ENCODE measurements around the gene DCAF4L1. TPM values are rescaled to one million over a fixed set of nuclear protein-coding genes. Genes with fewer than 3 reads are reported as not detected.

The DCAF4L1 gene
- total RNA-seq, 1 donor from 2014 or later, result 0.09 TPM

DNA sequence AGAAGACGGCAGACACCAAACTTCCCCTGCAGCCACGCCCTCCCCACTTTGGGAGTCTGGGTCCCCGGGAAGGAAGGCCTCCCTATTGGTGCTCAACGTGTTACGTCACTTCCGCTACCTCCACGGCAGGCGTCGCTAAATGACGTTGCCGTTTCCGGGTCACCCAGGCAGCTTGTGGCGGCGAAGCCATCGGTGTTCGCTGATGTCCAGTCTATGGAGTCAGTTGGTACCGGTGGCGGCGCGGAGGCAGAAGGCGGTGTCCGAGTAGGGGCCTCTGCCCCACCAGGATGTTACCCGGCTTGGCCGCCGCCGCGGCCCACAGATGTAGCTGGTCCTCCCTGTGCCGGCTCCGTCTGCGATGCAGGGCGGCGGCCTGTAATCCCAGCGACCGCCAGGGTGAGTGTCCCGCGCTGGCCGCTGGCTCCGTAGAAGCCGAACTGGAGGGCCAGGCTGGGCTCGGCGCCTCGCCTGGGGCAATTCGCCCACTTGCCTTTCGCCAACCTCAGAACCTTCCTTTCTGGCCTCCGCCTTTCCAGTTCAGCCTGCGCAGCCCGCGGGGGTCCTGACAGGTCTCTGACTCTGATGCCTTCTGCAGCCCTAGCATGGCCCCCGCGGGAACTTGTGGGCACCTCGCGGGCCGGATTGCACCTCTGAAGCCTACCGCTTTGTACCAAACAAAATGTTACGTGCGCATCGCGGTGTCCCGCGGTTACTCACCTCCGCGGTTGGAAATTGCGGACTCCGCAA, 9.0 kb downstream of the DCAF4L1 start, which contains the start of gene SLC30A9:
SLC30A9 (plus strand) TSS at position 166 of the 747 bp plus-strand sequence; CDS start at position 288, 122 bp downstream.
- H3K4me3 Mint-ChIP-seq, result peak within 1 kb of the TSS; percentile 100
- DNase-seq (ENCODE audit: low spot score in 2 of 2, unreplicated experiment in 2 of 2), result peak; percentile 78 to 89
- H3K27ac Mint-ChIP-seq, result peak within 1 kb of the TSS; percentile 99
- H3K9me3 Mint-ChIP-seq, result no peaks in the 10 kb centered on the region
- H3K4me1 Mint-ChIP-seq, result peaks cover 27% of the 10 kb centered on the region
- TF ChIP-seq, protein P1, sequence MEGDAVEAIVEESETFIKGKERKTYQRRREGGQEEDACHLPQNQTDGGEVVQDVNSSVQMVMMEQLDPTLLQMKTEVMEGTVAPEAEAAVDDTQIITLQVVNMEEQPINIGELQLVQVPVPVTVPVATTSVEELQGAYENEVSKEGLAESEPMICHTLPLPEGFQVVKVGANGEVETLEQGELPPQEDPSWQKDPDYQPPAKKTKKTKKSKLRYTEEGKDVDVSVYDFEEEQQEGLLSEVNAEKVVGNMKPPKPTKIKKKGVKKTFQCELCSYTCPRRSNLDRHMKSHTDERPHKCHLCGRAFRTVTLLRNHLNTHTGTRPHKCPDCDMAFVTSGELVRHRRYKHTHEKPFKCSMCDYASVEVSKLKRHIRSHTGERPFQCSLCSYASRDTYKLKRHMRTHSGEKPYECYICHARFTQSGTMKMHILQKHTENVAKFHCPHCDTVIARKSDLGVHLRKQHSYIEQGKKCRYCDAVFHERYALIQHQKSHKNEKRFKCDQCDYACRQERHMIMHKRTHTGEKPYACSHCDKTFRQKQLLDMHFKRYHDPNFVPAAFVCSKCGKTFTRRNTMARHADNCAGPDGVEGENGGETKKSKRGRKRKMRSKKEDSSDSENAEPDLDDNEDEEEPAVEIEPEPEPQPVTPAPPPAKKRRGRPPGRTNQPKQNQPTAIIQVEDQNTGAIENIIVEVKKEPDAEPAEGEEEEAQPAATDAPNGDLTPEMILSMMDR (IDR thresholded peaks at IDR 0.05; ENCODE audit: unreplicated experiment), result no peak
- no peaks in the 10 kb centered on the region for H3K27me3 Mint-ChIP-seq (ENCODE audit: low read depth)
- H3K36me3 Mint-ChIP-seq, result peaks cover 3% of the 10 kb centered on the region

DNA sequence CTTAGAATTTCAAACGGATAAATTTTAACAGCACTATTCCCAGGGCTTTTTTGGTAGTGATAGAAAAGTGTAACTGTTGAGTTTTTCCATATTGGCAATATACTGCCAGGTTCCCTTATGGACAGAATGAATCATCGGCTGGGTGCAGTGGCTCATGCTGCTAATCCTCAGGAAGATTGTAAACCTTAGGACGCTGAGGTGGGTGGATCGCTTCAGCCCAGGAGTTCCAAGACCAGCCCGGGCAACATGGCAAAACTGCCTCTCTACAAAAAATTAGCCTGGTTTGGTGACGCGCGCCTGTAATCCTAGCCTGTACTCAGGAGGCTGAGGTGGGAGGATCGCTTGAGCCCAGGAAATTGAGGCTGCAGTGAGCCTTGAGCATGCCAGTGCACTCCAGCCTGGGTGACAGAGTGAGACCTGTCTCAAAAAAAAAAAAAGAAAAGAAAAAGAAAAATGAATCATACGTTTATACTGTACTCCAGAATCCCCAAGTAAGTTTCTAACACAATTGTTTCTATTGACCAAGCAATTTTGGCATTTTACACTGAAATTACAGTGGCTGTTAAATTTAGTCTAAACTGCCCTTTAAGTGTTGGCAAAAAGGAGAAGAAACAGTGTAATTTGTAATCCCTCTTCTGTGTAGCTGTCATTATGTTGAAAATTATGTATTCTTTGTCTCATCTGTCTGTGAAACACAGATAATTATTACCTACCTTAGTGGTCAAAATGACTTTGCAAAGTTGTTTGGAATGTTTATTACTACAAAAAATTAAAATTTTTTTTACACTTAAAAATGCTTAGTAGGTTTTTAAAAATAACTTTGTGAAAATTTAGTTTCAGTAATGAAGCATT, 10.6 kb downstream of the DCAF4L1 start:
- Mint-ChIP-seq H3K36me3 (peaks cover 3% of the 10 kb centered on the region), H3K9me3 (no peaks in the 10 kb centered on the region), H3K27me3 (ENCODE audit: low read depth) (no peaks in the 10 kb centered on the region), H3K4me3 (peak overlapping the region; percentile 100), H3K27ac (no peak overlapping the region), H3K4me1 (peaks cover 27% of the 10 kb centered on the region)
- DNase-seq (ENCODE audit: low spot score in 2 of 2, unreplicated experiment in 2 of 2), result no peak
- TF ChIP-seq, protein P1 (IDR thresholded peaks at IDR 0.05; ENCODE audit: unreplicated experiment), result no peak

DNA sequence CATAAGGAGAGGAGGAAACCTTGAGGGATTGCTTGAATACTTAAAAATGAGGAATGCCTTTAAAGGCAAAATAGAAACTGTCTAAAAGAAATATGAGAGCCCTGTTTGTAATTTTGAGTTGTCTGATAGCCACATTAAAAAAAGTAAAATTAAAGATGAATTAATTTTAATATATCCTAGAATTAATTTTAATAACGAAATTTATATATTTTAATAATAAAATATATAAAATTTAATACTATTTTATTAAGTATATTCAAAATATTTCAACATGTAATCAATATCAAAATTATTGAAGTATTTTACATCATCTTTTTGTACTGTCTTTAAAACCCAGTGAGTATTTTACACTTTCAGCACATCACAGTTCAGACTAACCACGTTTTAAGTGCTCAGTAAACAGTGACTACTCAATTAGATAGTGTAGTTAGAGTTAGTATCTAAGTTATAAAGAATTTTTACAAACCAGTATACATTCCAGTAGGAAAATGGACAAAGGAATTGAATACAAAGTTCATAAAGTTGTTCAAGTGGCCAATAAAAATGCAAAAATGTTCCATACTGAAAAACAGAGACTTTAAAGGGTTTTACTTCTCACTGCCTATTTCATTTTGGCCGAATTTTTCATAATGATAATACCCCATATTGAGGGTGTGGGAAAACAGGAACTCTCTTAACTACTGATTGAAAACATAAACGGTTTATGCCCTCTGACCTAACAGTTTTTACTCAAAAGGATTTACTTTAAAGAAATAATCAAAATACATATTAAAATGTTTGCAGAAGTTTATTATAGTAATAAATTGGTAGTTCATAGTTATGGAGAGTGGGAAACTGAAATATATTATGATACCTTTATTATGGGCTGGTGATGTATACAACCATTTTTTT, 11.7 kb downstream of the DCAF4L1 start:
- H3K27ac Mint-ChIP-seq, result no peak overlapping the region
- no peaks in the 10 kb centered on the region for H3K27me3 Mint-ChIP-seq (ENCODE audit: low read depth)
- no peak overlapping the region for H3K4me3 Mint-ChIP-seq
- DNase-seq (ENCODE audit: low spot score in 2 of 2, unreplicated experiment in 2 of 2), result no peak
- TF ChIP-seq, protein P1 (IDR thresholded peaks at IDR 0.05; ENCODE audit: unreplicated experiment), result no peak
- H3K4me1 Mint-ChIP-seq, result peaks cover 27% of the 10 kb centered on the region
- H3K9me3 Mint-ChIP-seq, result no peaks in the 10 kb centered on the region
- H3K36me3 Mint-ChIP-seq, result peaks cover 3% of the 10 kb centered on the region

DNA sequence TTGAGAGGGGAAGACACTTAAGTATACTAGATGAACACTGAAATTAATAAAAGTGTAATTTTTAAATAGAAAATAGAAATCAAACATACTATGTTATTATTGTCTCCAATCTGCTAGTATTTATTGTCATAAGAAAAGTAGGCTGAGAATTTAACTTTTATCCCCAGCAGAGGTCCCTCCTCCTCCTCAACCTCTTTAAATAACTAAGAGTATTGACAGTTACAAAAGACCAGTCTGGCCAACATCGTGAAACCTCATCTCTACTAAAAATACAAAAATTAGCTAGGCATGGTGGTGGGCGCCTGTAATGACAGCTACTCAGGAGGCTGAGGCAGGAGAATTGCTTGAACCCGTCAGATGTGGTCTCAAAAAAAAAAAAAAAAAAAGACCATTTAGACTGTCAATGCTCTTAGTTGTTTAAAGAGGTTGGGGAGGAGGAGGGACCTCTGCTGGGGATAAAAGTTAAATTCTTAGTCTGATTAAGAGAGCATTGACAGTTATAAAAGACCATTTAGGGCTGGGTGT, 13.0 kb downstream of the DCAF4L1 start:
- H3K27me3 Mint-ChIP-seq (ENCODE audit: low read depth), result no peaks in the 10 kb centered on the region
- TF ChIP-seq, protein P1 (IDR thresholded peaks at IDR 0.05; ENCODE audit: unreplicated experiment), result no peak

DNA sequence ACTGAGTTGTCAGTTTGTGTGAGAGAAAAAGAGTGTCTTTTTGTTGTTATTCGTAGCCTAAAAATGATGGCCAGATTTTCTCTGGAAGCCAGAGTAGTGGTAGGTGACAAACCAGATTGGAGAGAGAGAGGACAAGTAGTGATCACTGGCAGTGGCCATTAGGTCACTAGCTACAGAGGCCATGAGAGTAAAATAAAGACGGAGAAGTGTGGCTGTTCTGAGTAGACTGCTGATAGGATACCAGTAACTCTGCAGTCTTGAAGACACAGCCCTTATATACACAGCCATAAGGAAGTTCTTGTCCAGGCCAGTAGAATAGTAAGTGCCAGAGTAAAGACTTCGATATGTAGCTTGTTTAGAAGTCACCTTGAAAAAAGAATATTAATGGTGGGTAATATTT, 16.5 kb downstream of the DCAF4L1 start:
- Mint-ChIP-seq H3K4me3 (no peak overlapping the region), H3K36me3 (peaks cover 14% of the 10 kb centered on the region), H3K27me3 (ENCODE audit: low read depth) (no peaks in the 10 kb centered on the region), H3K4me1 (no peaks in the 10 kb centered on the region), H3K9me3 (peaks cover 5% of the 10 kb centered on the region), H3K27ac (no peak overlapping the region)
- DNase-seq (ENCODE audit: low spot score in 2 of 2, unreplicated experiment in 2 of 2), result no peak
- TF ChIP-seq, protein P1 (IDR thresholded peaks at IDR 0.05; ENCODE audit: unreplicated experiment), result no peak

More for the DNA sequence above, 13.0 kb downstream of the DCAF4L1 start:
- DNase-seq (ENCODE audit: low spot score in 2 of 2, unreplicated experiment in 2 of 2), result no peak
- peaks cover 20% of the 10 kb centered on the region for H3K4me1 Mint-ChIP-seq
- no peak overlapping the region for H3K27ac Mint-ChIP-seq
- peaks cover 3% of the 10 kb centered on the region for H3K36me3 Mint-ChIP-seq
- H3K9me3 Mint-ChIP-seq, result no peaks in the 10 kb centered on the region
- H3K4me3 Mint-ChIP-seq, result no peak overlapping the region

Measured in mesothelial cell of epicardium (in vitro differentiated cells).